ENCODE results near the gene SYT11. TPM values are rescaled to one million over a fixed set of nuclear protein-coding genes. Genes with fewer than 3 reads are reported as not detected.

The SYT11 gene
- total and polyA plus RNA-seq, 4 donors = 0.49 to 1.2 (median 0.76) TPM

- WGBS = 74% methylated on average over 3 of the region's 3 CpGs
- H3K4me3 ChIP-seq (ENCODE audit: low read depth in 1 of 3, low read length in 3 of 3) = no peak overlapping the region
Observed at GRCh38 chr1:155918660-155919059, 59.3 kb downstream of the SYT11 start.

GRCh38 chr1:155919801-155920200, 60.4 kb downstream of the SYT11 start:
- H3K4me1 ChIP-seq (ENCODE audit: control insufficient read depth in 4 of 4, insufficient read depth in 4 of 4, low read length in 3 of 4) = no peaks in the 10 kb centered on the region
- no peak for DNase-seq (ENCODE audit: low spot score)
- peaks cover 22 to 85% (median 73%) of the 10 kb centered on the region in 4 donors for H3K36me3 ChIP-seq (ENCODE audit: control insufficient read depth in 4 of 4, insufficient read depth in 3 of 4, low read depth in 1 of 4, low read length in 3 of 4)
- no peak overlapping the region for H3K4me3 ChIP-seq (ENCODE audit: low read depth in 1 of 3, low read length in 3 of 3)
- TF ChIP-seq FOXA1 (IDR thresholded peaks at IDR 0.05) (no peak), CTCF (IDR thresholded peaks at IDR 0.05; ENCODE audit: low read depth, low read length, missing input control) (no peak), RXRA (IDR thresholded peaks at IDR 0.05) (no peak), GABPA (IDR thresholded peaks at IDR 0.05 in 1 of 2, conservative IDR thresholded peaks at IDR 0.05 in 1 of 2) (no peak)
- no peak overlapping the region for H3K27ac ChIP-seq (ENCODE audit: low read depth in 1 of 2, low read length in 2 of 2)
- no peaks in the 10 kb centered on the region for H3K27me3 ChIP-seq (ENCODE audit: control insufficient read depth in 4 of 4, insufficient read depth in 4 of 4, low read length in 3 of 4)
- WGBS = 96% methylated on average over 2 of the region's 2 CpGs
- no peak overlapping the region for H3K9ac ChIP-seq (ENCODE audit: low read depth in 1 of 2, low read length in 2 of 2)
- H3K9me3 ChIP-seq (ENCODE audit: control insufficient read depth in 4 of 4, low read length in 3 of 4) = no peaks in the 10 kb centered on the region

More at GRCh38 chr1:155918660-155919059, 59.3 kb downstream of the SYT11 start:
- Histone ChIP-seq H3K27me3 (ENCODE audit: control insufficient read depth in 4 of 4, insufficient read depth in 4 of 4, low read length in 3 of 4) (no peaks in the 10 kb centered on the region), H3K9me3 (ENCODE audit: control insufficient read depth in 4 of 4, low read length in 3 of 4) (no peaks in the 10 kb centered on the region), H3K4me1 (ENCODE audit: control insufficient read depth in 4 of 4, insufficient read depth in 4 of 4, low read length in 3 of 4) (no peaks in the 10 kb centered on the region), H3K9ac (ENCODE audit: low read depth in 1 of 2, low read length in 2 of 2) (no peak overlapping the region), H3K27ac (ENCODE audit: low read depth in 1 of 2, low read length in 2 of 2) (no peak overlapping the region), H3K36me3 (ENCODE audit: control insufficient read depth in 4 of 4, insufficient read depth in 3 of 4, low read depth in 1 of 4, low read length in 3 of 4) (peaks cover 21 to 89% (median 76%) of the 10 kb centered on the region in 4 donors)
- TF ChIP-seq NR2F2 (IDR thresholded peaks at IDR 0.05) (no peak), ATF3 (IDR thresholded peaks at IDR 0.05) (no peak), FOXA1 (IDR thresholded peaks at IDR 0.05) (no peak), JUND (IDR thresholded peaks at IDR 0.05) (no peak), HNF4G (IDR thresholded peaks at IDR 0.05) (no peak), GABPA (IDR thresholded peaks at IDR 0.05 in 1 of 2, conservative IDR thresholded peaks at IDR 0.05 in 1 of 2) (no peak), FOXA2 (IDR thresholded peaks at IDR 0.05) (no peak), RXRA (IDR thresholded peaks at IDR 0.05) (no peak), MAX (IDR thresholded peaks at IDR 0.05) (no peak), SP1 (IDR thresholded peaks at IDR 0.05) (no peak), YY1 (IDR thresholded peaks at IDR 0.05) (no peak), ZBTB33 (IDR thresholded peaks at IDR 0.05) (no peak), EGR1 (IDR thresholded peaks at IDR 0.05; ENCODE audit: low read depth in 2 of 2) (no peak)
- DNase-seq (ENCODE audit: low spot score) = no peak

GRCh38 chr1:155920717-155921116, 61.4 kb downstream of the SYT11 start:
- H3K9me3 ChIP-seq (ENCODE audit: control insufficient read depth in 4 of 4, low read length in 3 of 4) = no peaks in the 10 kb centered on the region

More at GRCh38 chr1:155920717-155921116, 61.4 kb downstream of the SYT11 start:
- H3K4me1 ChIP-seq (ENCODE audit: control insufficient read depth in 4 of 4, insufficient read depth in 4 of 4, low read length in 3 of 4) = no peaks in the 10 kb centered on the region
- DNase-seq (ENCODE audit: low spot score) = no peak
- WGBS = 96% methylated on average over 3 of the region's 3 CpGs
- TF ChIP-seq HNF4G (IDR thresholded peaks at IDR 0.05) = no peak
- TF ChIP-seq FOXA1 (IDR thresholded peaks at IDR 0.05) = no peak
- no peak for TF ChIP-seq GABPA (IDR thresholded peaks at IDR 0.05 in 1 of 2, conservative IDR thresholded peaks at IDR 0.05 in 1 of 2)
- no peak for TF ChIP-seq ATF3 (IDR thresholded peaks at IDR 0.05)
- TF ChIP-seq JUND (IDR thresholded peaks at IDR 0.05) = no peak
- TF ChIP-seq TAF1 (conservative IDR thresholded peaks at IDR 0.05) = no peak
- no peak for TF ChIP-seq YY1 (IDR thresholded peaks at IDR 0.05)
- no peak for TF ChIP-seq HNF4A (conservative IDR thresholded peaks at IDR 0.05)
- TF ChIP-seq FOXA2 (IDR thresholded peaks at IDR 0.05) = no peak
- no peak for TF ChIP-seq MAX (IDR thresholded peaks at IDR 0.05)
- no peak for TF ChIP-seq RAD21 (IDR thresholded peaks at IDR 0.05)
- no peak for TF ChIP-seq CTCF (IDR thresholded peaks at IDR 0.05; ENCODE audit: low read depth, low read length, missing input control)
- no peak overlapping the region for H3K9ac ChIP-seq (ENCODE audit: low read depth in 1 of 2, low read length in 2 of 2)
- no peak overlapping the region for H3K4me3 ChIP-seq (ENCODE audit: low read depth in 1 of 3, low read length in 3 of 3)
- peaks cover 25 to 83% (median 74%) of the 10 kb centered on the region in 4 donors for H3K36me3 ChIP-seq (ENCODE audit: control insufficient read depth in 4 of 4, insufficient read depth in 3 of 4, low read depth in 1 of 4, low read length in 3 of 4)
- H3K27me3 ChIP-seq (ENCODE audit: control insufficient read depth in 4 of 4, insufficient read depth in 4 of 4, low read length in 3 of 4) = no peaks in the 10 kb centered on the region
- H3K27ac ChIP-seq (ENCODE audit: low read depth in 1 of 2, low read length in 2 of 2) = no peak overlapping the region
